ENCODE data around the gene BBLN.

DNA sequence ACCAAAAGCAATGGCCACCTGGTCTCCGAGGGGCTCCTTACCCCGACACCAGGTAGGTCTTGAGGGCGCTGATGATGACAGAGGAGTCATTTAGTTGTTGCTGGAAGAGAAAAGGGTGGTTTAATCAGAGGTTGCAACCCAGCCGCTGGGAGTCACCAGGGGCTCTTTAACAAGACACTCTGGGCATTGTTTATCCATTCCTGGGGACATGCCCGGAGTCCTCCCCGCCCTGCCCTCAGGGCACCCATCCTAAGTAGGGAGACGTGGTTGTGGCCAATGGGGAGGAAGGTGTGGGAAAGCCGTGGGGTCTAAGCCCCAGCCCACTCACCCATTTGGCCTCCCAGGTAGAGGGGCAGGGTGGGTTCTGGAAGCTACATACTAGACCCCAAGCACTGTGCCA lies 35.6 kb upstream of the BBLN start:
- TF ChIP-seq, protein P1, sequence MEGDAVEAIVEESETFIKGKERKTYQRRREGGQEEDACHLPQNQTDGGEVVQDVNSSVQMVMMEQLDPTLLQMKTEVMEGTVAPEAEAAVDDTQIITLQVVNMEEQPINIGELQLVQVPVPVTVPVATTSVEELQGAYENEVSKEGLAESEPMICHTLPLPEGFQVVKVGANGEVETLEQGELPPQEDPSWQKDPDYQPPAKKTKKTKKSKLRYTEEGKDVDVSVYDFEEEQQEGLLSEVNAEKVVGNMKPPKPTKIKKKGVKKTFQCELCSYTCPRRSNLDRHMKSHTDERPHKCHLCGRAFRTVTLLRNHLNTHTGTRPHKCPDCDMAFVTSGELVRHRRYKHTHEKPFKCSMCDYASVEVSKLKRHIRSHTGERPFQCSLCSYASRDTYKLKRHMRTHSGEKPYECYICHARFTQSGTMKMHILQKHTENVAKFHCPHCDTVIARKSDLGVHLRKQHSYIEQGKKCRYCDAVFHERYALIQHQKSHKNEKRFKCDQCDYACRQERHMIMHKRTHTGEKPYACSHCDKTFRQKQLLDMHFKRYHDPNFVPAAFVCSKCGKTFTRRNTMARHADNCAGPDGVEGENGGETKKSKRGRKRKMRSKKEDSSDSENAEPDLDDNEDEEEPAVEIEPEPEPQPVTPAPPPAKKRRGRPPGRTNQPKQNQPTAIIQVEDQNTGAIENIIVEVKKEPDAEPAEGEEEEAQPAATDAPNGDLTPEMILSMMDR (IDR thresholded peaks at IDR 0.05) = no peak
- no peak for TF ChIP-seq POLR2A (IDR thresholded peaks at IDR 0.05)
- TF ChIP-seq EP300 (IDR thresholded peaks at IDR 0.05; ENCODE audit: low read depth) = no peak
- TF ChIP-seq POLR2AphosphoS5 (IDR thresholded peaks at IDR 0.05) = no peak

Data from transverse colon (tissue), 4 donors.